Skeletal muscle satellite cell (primary cell): ENCODE results near the gene KRT5.
"Not testable (repeated sequence)": the region's sequence is repeated elsewhere in the genome, so short reads cannot be mapped to it uniquely, and the experiment has no call there.

ENCODE experiments used
- H3K27me3 ChIP-seq: 2 replicates; pipeline ENCODE4 v1.7.0; 2013; ENCODE audit warnings: low read length; ENCODE audit not compliant: control insufficient read depth, insufficient read depth
- H3K36me3 ChIP-seq: 2 replicates; pipeline ENCODE4 v1.7.0; 2013; ENCODE audit warnings: mild to moderate bottlenecking, control low read depth, low read length; ENCODE audit not compliant: insufficient read depth
- H3K4me1 ChIP-seq: 2 replicates; pipeline ENCODE4 v1.7.0; 2013; ENCODE audit warnings: low read length; ENCODE audit not compliant: control insufficient read depth, insufficient read depth
- H3K4me2 ChIP-seq: 2 replicates; pipeline ENCODE4 v1.7.0; 2013; ENCODE audit warnings: mild to moderate bottlenecking, low read length
- H3K4me3 ChIP-seq: 2 replicates; pipeline ENCODE4 v1.7.0; 2013; ENCODE audit warnings: low read length
- H3K9ac ChIP-seq: 2 replicates; pipeline ENCODE4 v1.7.0; 2013; ENCODE audit warnings: mild to moderate bottlenecking, low read depth, low read length, moderate library complexity
- H3K9me3 ChIP-seq: replicated peaks from 2 replicates; pipeline ENCODE4 v1.7.0; 2013; ENCODE audit warnings: mild to moderate bottlenecking, control low read depth, low read length

The KRT5 gene

DNA sequence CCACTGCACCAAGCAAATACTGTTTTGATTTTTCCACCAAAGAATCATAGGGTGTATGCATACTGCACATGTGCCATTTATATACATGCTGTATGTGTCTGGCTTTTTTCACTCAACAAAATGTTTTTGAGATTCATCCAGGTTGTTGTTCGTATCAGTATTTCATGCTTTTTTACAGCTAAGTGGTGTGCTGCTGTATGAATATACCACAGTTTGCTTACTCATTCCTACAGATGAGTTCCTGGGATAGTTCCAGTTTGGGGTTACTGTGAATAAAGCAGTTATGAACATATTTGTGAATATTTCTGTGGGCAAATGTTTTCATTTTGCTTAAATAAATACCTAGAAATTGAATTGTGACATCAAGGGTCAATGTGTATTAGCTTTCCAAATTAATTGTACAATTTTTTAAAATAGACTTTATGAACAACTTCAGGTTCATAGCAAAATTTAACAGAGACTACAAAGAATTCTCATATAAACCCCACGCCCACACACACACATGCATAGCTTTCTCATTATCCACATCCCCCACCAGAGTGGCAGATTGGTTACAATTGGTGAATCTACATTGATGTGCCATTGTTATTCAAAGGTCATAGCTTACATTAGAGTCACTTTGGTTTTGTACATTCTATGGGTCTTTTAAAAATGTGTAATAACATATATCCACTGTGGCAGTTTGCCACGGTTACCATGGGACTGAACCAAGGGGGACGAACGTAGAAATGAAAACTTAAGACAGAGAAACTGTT lies 20.2 kb downstream of the KRT5 start:
- Histone ChIP-seq H3K9me3 (no peaks in the 10 kb centered on the region), H3K4me3 (peak overlapping the region; percentile 9), H3K27me3 (no peaks in the 10 kb centered on the region), H3K4me1 (peaks cover 34% of the 10 kb centered on the region), H3K9ac (peak overlapping the region; percentile 36), H3K4me2 (peak overlapping the region; percentile 53), H3K36me3 (no peaks in the 10 kb centered on the region)

DNA sequence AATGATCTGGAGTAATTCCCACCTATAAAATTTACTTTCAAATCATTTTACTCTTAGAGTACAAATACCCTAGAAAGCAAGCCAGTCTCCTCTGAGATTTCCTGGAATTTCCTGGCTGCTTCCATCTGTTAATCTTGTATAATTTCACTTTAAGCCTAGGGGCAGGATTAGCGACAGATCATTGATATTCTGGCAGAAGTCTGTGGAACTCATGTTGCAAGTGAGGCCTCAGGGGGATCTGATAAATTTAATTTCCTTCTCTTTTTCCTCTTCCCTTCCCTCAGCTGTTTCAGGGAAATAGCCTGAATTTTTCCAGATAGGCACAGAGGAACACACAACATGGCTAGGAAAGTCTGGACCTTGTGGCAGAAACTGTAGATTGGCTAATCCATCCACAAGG lies 21.2 kb downstream of the KRT5 start:
- Histone ChIP-seq H3K4me1 (peaks cover 44% of the 10 kb centered on the region), H3K27me3 (no peaks in the 10 kb centered on the region), H3K9me3 (no peaks in the 10 kb centered on the region)

DNA sequence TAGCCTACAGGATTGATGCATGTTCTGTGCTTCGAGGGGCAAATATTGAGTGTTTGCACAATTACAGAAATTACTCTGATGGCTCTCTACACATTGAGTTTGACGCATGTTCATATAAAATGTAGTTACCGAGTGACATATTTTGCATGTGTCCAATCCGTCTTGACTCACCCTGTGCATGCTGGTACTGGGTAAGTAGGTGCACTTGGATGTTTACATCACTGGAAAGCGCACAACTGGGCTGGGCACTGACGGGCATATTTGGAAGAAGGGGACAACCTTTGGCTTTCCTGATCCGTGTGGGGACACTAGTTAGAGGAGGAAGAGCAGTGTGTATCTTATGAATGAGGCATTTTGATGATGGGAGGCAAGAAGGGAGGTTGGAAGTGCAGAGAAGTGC lies 22.2 kb downstream of the KRT5 start:
- H3K4me3 ChIP-seq, result no peak overlapping the region
- no peaks in the 10 kb centered on the region for H3K36me3 ChIP-seq
- H3K4me1 ChIP-seq, result peaks cover 52% of the 10 kb centered on the region
- no peaks in the 10 kb centered on the region for H3K9me3 ChIP-seq
- H3K9ac ChIP-seq, result no peak overlapping the region
- H3K27me3 ChIP-seq, result no peaks in the 10 kb centered on the region
- H3K4me2 ChIP-seq, result no peak overlapping the region

More for the DNA sequence above, 21.2 kb downstream of the KRT5 start:
- H3K4me3 ChIP-seq, result no peak overlapping the region
- H3K36me3 ChIP-seq, result no peaks in the 10 kb centered on the region
- H3K4me2 ChIP-seq, result no peak overlapping the region
- H3K9ac ChIP-seq, result no peak overlapping the region

DNA sequence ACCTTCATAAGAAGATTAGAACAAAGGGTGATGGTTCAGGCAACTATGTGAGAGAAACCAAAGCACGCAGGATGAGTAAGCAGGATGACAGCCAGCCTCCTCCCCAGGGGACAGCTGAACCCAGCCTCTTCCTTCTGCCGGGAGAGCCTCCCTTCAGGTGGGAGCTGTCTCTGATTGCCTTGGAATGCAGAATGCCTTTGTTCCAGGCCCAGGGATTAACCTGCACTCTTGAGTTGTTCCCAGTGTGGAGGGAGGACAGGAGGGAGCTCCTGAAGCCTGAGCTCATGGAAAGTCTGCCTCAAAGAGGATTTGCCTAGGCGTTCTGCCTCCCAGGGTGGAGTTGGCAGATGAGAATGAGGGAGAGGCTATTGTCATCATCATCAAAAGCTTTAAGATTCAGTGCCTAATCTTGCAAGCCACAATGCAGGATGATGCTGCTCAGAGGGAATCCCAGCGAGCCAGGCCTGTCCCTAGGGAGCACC lies 23.6 kb downstream of the KRT5 start:
- no peaks in the 10 kb centered on the region for H3K9me3 ChIP-seq
- H3K27me3 ChIP-seq, result peaks cover 1% of the 10 kb centered on the region
- H3K4me2 ChIP-seq, result peak overlapping the region; percentile 63
- no peak overlapping the region for H3K4me3 ChIP-seq
- H3K4me1 ChIP-seq, result peaks cover 52% of the 10 kb centered on the region
- H3K36me3 ChIP-seq, result no peaks in the 10 kb centered on the region
- H3K9ac ChIP-seq, result peak overlapping the region; percentile 45

DNA sequence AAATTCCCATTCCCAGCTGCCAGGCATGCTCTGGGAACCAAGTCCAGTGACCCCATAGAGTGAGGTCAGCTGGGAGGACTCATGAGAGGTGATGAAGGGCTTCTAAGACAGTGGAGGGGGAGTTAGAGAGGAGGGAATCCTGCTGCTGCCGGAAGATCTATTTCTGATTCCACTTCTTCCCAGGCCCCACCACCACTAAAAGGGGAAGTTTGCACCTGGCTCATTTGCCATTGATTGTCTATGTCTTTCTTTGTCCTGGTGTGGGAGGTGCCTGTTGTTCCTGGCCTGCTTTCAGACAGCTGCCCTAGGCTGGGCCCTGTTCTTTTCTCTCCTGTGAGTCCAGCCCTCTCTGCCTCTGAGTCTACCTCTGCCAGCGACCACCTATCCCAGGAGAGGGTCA lies 24.1 kb downstream of the KRT5 start:
- peak overlapping the region; percentile 25 for H3K4me3 ChIP-seq
- H3K4me1 ChIP-seq, result peaks cover 51% of the 10 kb centered on the region
- H3K9me3 ChIP-seq, result no peaks in the 10 kb centered on the region
- H3K9ac ChIP-seq, result peak overlapping the region; percentile 45
- H3K27me3 ChIP-seq, result peaks cover 4% of the 10 kb centered on the region
- H3K4me2 ChIP-seq, result peak overlapping the region; percentile 63
- H3K36me3 ChIP-seq, result no peaks in the 10 kb centered on the region

DNA sequence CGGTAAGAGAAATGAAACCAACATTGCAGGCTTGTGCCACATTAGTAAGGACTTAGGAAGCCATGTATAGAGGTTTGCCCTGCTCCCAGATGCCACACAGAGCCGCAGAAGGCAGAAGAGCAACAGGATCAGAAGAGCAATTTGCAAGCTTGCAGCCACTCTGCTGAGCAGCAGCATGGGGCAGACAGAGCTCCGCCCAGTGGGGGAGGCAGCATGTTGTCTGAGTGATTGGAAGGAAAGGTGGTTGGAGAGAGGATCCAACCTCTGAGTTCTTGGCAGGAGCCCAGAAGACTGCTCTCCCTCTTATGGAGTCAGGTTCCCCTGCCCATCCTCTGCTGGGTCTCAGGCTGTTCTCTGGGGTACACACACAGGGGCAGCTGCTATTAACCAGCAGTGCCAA lies 24.8 kb downstream of the KRT5 start:
- Histone ChIP-seq H3K9me3 (no peaks in the 10 kb centered on the region), H3K27me3 (peaks cover 4% of the 10 kb centered on the region), H3K4me1 (peaks cover 44% of the 10 kb centered on the region), H3K9ac (no peak overlapping the region), H3K4me2 (peak overlapping the region; percentile 17), H3K36me3 (no peaks in the 10 kb centered on the region), H3K4me3 (no peak overlapping the region)

DNA sequence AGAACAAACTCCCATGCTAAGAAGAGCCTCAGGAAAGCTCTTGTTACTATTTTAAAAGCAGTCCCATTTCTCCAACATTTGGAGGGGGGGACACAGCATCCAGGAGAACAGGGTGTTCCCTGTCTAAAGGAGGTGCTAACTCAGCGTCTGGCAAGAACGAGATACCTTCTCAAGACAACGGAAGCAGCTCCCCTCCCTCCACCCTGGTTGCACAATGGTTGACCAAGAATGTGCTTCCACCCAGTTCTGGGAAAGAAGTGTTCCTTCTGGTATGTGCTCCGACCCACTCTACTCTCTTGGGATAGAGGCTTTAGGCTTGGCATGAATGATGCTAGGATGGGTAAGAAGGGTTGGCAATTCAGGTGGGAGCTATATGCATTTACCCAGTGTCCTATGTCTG lies 25.7 kb downstream of the KRT5 start:
- no peak overlapping the region for H3K9ac ChIP-seq
- no peaks in the 10 kb centered on the region for H3K36me3 ChIP-seq
- H3K9me3 ChIP-seq, result no peaks in the 10 kb centered on the region
- peaks cover 39% of the 10 kb centered on the region for H3K4me1 ChIP-seq
- H3K4me2 ChIP-seq, result peak overlapping the region; percentile 17
- H3K4me3 ChIP-seq, result no peak overlapping the region
- H3K27me3 ChIP-seq, result peaks cover 4% of the 10 kb centered on the region

DNA sequence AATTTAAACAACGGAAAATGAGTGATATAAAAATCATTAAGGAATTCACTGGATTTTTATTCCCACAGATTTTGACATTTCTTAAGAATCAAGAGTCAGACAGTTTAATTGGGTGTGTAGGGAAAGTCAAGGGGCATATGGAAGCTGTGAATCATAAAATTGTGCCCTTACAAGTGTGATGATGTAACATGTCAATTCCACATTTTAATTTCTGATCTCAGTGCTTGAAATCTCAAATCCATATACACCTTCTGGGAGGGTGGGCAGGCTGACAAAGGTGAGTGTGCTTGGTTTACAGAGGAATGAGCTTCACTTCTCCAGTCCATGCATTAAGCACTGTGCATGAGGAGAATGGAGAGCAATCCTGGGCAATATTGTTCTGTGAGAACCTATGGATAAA lies 26.1 kb downstream of the KRT5 start:
- peaks cover 6% of the 10 kb centered on the region for H3K27me3 ChIP-seq
- no peaks in the 10 kb centered on the region for H3K36me3 ChIP-seq
- H3K9me3 ChIP-seq, result no peaks in the 10 kb centered on the region
- peak overlapping the region; percentile 17 for H3K4me2 ChIP-seq
- H3K9ac ChIP-seq, result no peak overlapping the region
- H3K4me3 ChIP-seq, result no peak overlapping the region
- peaks cover 39% of the 10 kb centered on the region for H3K4me1 ChIP-seq

DNA sequence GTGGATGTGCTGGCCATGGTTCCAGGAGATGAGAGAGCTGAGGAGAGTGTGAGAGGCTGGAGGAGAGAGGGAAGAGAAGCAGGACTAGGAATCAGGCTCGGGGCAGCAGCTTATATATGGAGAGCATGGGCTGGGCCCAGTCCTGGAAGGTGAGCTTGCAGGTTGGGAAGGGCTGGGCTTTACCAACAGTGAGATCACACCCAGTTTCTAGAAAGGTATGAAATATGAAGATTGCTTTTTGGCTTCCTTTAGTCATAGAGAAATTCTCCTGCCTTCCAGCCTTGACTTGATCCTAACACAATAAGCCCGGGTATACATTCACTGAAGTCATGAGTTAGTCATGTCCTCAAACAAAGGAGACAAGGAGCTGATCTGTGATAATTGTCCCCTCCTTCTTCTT lies 27.0 kb downstream of the KRT5 start, which contains the start of gene KRT6A:
KRT6A (minus strand) TSS at position 86 of the 400 bp plus-strand sequence; CDS start at position 17, 69 bp downstream.
- Histone ChIP-seq H3K27me3 (peaks cover 11% of the 10 kb centered on the region), H3K9me3 (no peaks in the 10 kb centered on the region), H3K4me2 (no peak within 1 kb of the TSS), H3K4me3 (no peak within 1 kb of the TSS), H3K4me1 (peaks cover 39% of the 10 kb centered on the region), H3K36me3 (no peaks in the 10 kb centered on the region), H3K9ac (no peak within 1 kb of the TSS)

DNA sequence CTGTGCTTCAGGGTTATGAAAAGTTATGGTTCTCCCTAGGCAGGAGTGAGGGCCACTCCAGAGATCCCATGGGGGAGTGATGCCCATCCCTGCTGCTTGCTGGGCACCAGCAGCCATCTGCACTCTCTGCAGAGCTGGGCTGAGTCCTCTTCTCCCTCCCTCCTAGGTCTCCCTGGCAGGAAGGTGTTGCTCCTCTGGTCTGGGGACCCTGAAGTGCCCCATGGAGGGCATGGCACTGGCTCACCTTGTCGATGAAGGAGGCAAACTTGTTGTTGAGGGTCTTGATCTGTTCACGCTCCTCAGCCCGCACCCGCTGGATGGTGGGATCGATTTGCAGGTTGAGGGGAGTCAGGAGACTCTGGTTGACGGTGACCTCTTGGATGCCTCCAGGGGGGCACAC lies 27.8 kb downstream of the KRT5 start:
- H3K9ac ChIP-seq, H3K4me2 ChIP-seq, H3K36me3 ChIP-seq, H3K9me3 ChIP-seq, H3K4me3 ChIP-seq: not testable (repeated sequence)
- Histone ChIP-seq H3K27me3 (peaks cover 11% of the 10 kb centered on the region), H3K4me1 (peaks cover 39% of the 10 kb centered on the region)

DNA sequence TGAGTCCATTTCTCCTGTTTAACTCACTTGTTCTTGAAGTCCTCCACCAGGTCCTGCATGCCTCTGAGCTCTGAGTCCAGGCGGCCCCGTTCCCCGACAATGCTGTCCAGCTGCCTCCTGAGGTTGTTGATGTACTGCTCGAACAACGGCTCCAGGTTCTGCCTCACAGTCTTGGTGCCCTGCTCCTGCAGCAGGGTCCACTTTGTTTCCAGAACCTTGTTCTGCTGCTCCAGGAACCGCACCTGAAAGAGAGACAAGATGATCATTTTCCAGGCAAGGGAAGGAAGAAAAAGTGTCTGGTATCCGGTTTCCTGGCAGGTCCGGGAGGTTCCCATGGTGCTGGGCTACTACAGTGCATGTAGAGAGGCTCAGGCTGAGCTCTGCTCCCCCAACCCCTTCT lies 28.7 kb downstream of the KRT5 start:
- H3K9ac ChIP-seq, H3K9me3 ChIP-seq, H3K4me2 ChIP-seq, H3K4me3 ChIP-seq, H3K36me3 ChIP-seq: not testable (repeated sequence)
- peaks cover 15% of the 10 kb centered on the region for H3K27me3 ChIP-seq
- peaks cover 34% of the 10 kb centered on the region for H3K4me1 ChIP-seq

DNA sequence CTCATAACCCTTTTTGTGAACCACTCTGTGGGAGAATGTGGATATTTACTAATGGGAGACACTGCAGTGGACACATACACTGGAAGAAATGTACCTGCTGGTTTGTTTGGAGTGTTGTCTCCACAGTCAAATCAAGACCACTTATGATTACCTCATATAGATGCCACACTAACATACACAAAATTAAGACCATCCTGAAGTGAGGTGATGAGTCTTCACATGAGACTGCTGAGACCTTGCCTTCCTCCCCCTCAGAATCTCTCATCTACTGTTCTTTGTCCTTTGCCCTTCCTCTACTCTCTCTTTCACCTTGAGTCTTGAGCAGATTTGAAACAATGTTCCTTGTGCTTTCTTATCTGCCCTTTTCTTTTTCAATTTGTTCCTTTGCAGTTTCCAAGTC lies 31.5 kb downstream of the KRT5 start:
- peaks cover 2% of the 10 kb centered on the region for H3K9me3 ChIP-seq
- H3K36me3 ChIP-seq, result no peaks in the 10 kb centered on the region
- no peak overlapping the region for H3K9ac ChIP-seq
- no peak overlapping the region for H3K4me3 ChIP-seq
- H3K4me1 ChIP-seq, result peaks cover 6% of the 10 kb centered on the region
- peaks cover 36% of the 10 kb centered on the region for H3K27me3 ChIP-seq
- no peak overlapping the region for H3K4me2 ChIP-seq
